Ectodermal cell (in vitro differentiated cells): ENCODE results near the gene SNRPB2.

ENCODE experiments used
- H3K27ac ChIP-seq: 2 replicates; pipeline ENCODE4 v1.7.0; 2013; ENCODE audit warnings: mild to moderate bottlenecking, low read depth, low read length; ENCODE audit not compliant: insufficient read depth, poor library complexity, severe bottlenecking
- H3K27me3 ChIP-seq: 2 replicates; pipeline ENCODE4 v1.7.0; 2013; ENCODE audit warnings: mild to moderate bottlenecking, low read length; ENCODE audit not compliant: insufficient read depth, control insufficient read depth, poor library complexity, severe bottlenecking
- H3K36me3 ChIP-seq: one replicate; pipeline ENCODE4 v1.7.0; 2013; ENCODE audit warnings: low read length; ENCODE audit not compliant: control insufficient read depth, insufficient read depth
- H3K4me1 ChIP-seq: one replicate; pipeline ENCODE4 v1.7.0; 2013; ENCODE audit warnings: low read length; ENCODE audit not compliant: control insufficient read depth, insufficient read depth
- H3K4me3 ChIP-seq: 2 replicates; pipeline ENCODE4 v1.7.0; 2013; ENCODE audit warnings: low read depth, low read length, control low read depth; ENCODE audit not compliant: insufficient read depth
- H3K9me3 ChIP-seq: 2 replicates; pipeline ENCODE4 v1.7.0; 2013; ENCODE audit warnings: mild to moderate bottlenecking, low read length, moderate library complexity; ENCODE audit not compliant: control insufficient read depth
- WGBS, 2 experiments: methylation state at CpG; one replicate each; pipeline ENCODE4 v1.1.7; 2013; ENCODE audit warnings: missing lambda C conversion rate in 2 of 2; 5-methylcytosine and 5-hydroxymethylcytosine counted together

Gene SNRPB2

DNA sequence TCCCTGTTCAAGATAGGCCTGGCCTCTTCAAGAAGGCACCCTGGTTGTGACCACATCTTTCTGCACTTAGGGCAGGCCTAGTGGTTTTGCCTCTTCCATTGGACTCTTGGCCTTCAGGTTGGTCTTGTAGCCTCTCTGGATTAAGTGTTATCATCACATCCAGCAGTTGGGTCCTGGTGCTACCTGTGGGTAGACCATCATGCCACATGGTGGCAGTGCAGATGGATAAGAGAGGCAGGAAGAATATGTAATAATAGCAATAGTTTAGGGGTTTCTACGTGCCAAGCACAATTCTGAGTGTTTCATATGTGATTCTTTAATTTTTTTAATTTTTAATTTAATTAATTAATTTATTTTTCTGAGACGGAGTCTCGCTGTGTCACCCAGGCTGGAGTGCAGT lies 28.5 kb upstream of the SNRPB2 start:
- Histone ChIP-seq H3K36me3 (no peaks in the 10 kb centered on the region), H3K4me3 (no peak overlapping the region), H3K27ac (no peak overlapping the region), H3K4me1 (no peaks in the 10 kb centered on the region), H3K9me3 (no peaks in the 10 kb centered on the region), H3K27me3 (no peaks in the 10 kb centered on the region)
- 74 to 95% methylated on average over 2 to 3 of the region's 3 CpGs for WGBS, 2 experiments

DNA sequence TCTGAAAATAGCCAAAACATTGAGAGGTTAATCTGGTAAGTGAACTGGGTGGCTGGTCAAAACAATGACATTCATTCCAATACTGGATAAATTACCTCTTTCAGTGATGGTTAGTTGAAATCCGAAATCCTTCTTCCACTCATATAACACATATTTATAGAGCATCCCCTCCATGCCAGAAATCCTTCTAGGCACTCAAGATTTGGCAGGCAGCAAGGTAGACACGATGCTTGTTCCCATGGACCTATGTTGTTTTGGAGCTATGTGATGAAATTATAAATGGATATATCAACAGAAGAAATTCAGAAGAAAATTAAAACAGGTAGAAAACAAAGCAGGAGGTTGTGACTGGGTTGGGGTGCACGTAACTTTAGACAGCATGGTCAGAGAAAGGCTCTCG lies 26.3 kb upstream of the SNRPB2 start:
- Histone ChIP-seq H3K27me3 (no peaks in the 10 kb centered on the region), H3K36me3 (no peaks in the 10 kb centered on the region), H3K9me3 (no peaks in the 10 kb centered on the region), H3K4me1 (no peaks in the 10 kb centered on the region), H3K4me3 (no peak overlapping the region), H3K27ac (no peak overlapping the region)
- WGBS, 2 experiments: 92 to 100% methylated on average over 4 of the region's 4 CpGs

DNA sequence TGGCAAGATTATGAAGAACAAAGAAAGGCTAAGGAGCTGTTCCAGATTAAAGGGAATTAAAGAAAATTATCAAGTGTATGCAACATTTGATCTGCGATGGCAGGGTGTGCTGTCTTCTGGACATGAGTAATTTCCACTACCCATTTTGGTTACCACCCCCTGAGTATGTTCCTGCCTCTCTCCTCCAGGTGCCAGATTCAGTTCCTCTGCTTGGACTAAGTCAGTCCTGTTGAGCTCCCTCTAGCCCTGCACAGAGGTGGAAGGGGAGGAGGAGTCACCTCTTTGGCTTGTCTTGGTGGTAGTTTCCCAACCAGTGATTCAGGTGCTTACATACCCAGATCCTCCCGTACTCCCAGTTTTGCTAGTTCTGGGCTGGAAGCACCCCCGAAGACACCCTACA lies 22.2 kb upstream of the SNRPB2 start:
- H3K4me3 ChIP-seq: no peak overlapping the region
- 95 to 97% methylated on average over 3 of the region's 3 CpGs for WGBS, 2 experiments
- H3K27me3 ChIP-seq: no peaks in the 10 kb centered on the region
- H3K4me1 ChIP-seq: no peaks in the 10 kb centered on the region
- no peaks in the 10 kb centered on the region for H3K36me3 ChIP-seq
- no peak overlapping the region for H3K27ac ChIP-seq
- H3K9me3 ChIP-seq: no peaks in the 10 kb centered on the region

DNA sequence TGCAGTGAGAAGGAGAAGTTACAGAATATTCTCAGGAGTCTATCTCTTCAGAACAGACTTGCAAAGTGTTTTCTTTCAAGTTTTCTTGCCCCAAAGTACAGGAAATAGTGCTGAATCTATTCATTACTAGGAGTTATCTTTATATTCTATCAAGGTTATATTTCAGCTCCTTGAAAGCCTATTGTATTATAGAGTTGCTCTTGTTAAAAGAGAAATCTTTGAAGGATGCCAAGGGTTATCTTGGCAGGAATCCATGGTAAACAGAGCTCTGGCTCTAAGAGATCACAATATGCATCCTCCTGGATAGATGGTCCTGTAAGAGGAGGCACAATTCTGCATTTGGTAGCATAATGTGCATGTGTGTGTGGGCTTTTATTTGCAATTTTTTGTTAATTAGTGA lies 21.2 kb upstream of the SNRPB2 start:
- no peaks in the 10 kb centered on the region for H3K4me1 ChIP-seq

DNA sequence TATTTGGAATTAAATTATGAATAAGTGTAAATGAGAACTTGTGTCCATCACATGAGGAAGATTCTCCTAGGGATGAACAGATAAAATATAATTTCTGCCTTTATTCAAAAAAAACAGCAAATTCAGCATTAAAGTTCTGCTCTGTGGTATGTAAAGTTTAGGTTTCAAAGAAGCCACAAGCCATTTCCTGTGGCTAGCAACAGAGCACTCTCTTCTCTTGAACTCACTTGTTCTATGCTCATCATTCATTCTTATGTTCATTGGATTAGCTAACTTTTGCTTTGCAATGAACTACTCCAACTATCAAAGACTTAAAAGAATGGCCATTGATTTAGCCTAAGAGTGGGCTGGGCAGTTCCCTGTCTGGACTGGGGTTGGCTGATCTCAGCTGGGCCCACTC lies 20.8 kb upstream of the SNRPB2 start:
- Histone ChIP-seq H3K4me1 (no peaks in the 10 kb centered on the region), H3K27ac (no peak overlapping the region), H3K9me3 (no peaks in the 10 kb centered on the region), H3K36me3 (no peaks in the 10 kb centered on the region), H3K4me3 (no peak overlapping the region), H3K27me3 (no peaks in the 10 kb centered on the region)

More for the DNA sequence above, 21.2 kb upstream of the SNRPB2 start:
- H3K27ac ChIP-seq: no peak overlapping the region
- no peaks in the 10 kb centered on the region for H3K9me3 ChIP-seq
- no peak overlapping the region for H3K4me3 ChIP-seq
- H3K36me3 ChIP-seq: no peaks in the 10 kb centered on the region
- no peaks in the 10 kb centered on the region for H3K27me3 ChIP-seq

DNA sequence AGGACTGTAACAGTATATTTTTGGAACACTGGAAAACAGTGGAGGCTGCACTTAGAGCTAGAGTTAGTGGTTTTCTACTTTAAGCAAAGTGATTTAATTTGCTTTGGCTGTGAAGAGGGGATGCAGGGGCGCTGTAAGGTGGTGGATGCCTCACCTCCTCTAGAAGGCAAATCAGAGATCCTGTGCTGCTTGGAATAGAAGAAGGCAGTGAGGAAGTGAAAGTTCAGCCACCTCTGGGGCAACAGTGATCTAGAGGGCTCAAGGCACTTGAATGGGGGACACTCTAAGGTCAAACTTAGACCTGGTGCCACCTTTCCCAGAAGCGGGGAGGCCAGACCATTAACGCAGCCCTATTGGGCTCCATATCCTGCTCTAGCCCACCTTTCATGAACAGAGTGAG lies 19.0 kb upstream of the SNRPB2 start:
- 95% methylated on average over 3 of the region's 3 CpGs for WGBS, 2 experiments
- no peak overlapping the region for H3K4me3 ChIP-seq
- H3K4me1 ChIP-seq: peaks cover 7% of the 10 kb centered on the region
- H3K27me3 ChIP-seq: no peaks in the 10 kb centered on the region
- H3K36me3 ChIP-seq: no peaks in the 10 kb centered on the region
- no peaks in the 10 kb centered on the region for H3K9me3 ChIP-seq
- no peak overlapping the region for H3K27ac ChIP-seq

DNA sequence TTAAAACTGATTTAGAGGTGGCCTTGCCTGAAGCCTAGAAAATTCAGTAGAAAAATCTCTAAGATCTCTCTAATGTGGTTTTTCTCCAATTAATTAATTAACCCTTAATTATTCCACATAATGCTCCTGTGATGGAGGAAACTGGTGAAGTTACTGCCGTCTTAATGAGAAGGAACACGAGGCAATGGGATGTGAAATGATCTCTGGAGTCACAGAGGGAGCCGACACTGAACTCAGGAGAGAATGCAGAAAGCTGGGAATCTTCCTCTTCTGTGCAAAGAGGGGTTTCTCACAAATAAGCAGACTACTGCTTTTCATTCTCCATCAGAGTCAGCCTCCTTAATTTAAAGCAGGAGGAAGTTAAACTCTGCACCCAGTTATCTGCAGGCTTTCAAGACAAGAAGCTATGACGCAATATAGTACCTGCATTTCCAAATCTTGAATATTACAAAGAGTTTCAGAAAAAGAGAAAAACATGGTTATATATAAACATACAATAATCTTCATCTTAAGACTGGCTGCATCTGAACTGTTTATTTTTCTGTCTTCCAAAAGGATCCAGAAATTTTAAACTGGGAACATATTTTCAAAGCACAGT lies 18.1 kb upstream of the SNRPB2 start:
- no peak overlapping the region for H3K4me3 ChIP-seq
- WGBS, 2 experiments: 88 to 92% methylated on average over 4 of the region's 4 CpGs
- H3K4me1 ChIP-seq: peaks cover 7% of the 10 kb centered on the region
- no peaks in the 10 kb centered on the region for H3K9me3 ChIP-seq
- H3K27ac ChIP-seq: no peak overlapping the region
- no peaks in the 10 kb centered on the region for H3K36me3 ChIP-seq
- H3K27me3 ChIP-seq: no peaks in the 10 kb centered on the region

DNA sequence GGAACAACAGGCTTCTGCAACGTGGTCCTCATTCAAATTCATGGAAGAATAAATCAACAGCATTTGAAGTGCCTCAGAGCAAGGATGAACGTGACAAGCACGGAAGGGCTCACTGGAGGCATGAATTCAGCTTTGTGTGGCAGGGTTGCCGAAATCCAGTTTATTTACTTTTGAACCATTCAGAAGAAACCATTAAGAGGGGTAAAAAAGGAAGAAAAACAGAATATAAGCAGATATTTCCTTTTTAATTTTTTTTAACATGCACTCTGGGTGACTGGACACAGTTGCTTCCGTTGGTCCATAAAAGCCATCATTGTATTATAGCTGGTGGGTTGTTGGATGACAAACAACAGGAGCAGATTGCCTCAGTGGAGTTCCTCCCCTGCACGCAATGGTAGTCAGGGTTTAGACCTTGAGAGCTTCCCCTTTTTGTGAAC lies 17.3 kb upstream of the SNRPB2 start:
- 85% methylated on average over 6 of the region's 6 CpGs for WGBS, 2 experiments
- Histone ChIP-seq H3K36me3 (no peaks in the 10 kb centered on the region), H3K27ac (no peak overlapping the region), H3K4me3 (no peak overlapping the region), H3K9me3 (no peaks in the 10 kb centered on the region), H3K4me1 (peaks cover 7% of the 10 kb centered on the region), H3K27me3 (no peaks in the 10 kb centered on the region)

DNA sequence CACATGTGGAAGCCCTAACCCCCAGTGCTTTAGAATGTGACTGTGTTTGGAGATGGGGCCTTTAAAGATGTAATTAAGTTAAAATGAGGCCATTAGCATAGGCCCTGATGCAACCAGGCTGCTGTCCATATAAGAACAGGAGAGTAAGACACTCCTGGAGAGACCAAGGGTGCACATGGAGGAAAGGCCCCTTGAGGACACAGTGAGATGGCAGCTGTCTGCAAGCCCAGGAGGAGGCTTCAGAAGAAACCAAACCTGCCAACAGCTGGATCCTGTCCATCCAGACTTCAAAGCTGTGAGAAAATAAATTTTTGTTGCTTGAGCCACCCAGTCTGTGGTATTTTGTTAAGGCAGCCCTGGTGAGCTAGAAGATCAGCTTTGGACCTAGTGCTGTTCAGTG lies 16.8 kb upstream of the SNRPB2 start:
- Histone ChIP-seq H3K9me3 (no peaks in the 10 kb centered on the region), H3K27me3 (no peaks in the 10 kb centered on the region), H3K36me3 (no peaks in the 10 kb centered on the region), H3K4me1 (peaks cover 7% of the 10 kb centered on the region), H3K4me3 (no peak overlapping the region), H3K27ac (no peak overlapping the region)

DNA sequence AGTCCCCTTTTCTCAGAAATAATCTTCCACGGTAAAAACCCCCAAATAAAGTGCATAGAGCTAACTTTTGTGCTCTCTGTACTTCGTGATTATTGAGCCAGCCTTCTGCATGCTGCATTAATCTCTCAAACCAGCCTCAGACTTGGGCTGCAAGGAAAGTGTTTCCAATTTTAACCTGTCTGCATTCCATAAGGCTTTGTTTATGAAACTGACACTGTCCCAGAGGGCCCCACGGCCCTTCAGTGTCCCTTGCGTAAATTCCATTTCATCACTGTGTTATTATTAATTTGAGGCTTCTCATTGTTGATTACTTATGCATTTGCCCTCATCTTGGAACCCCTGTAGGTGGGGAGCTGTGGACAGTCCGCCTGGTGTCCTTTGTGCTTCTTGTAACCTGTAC lies 15.6 kb upstream of the SNRPB2 start:
- H3K4me3 ChIP-seq: no peak overlapping the region
- H3K36me3 ChIP-seq: no peaks in the 10 kb centered on the region
- 95% methylated on average over 4 to 5 of the region's 5 CpGs for WGBS, 2 experiments
- H3K27ac ChIP-seq: no peak overlapping the region
- H3K9me3 ChIP-seq: no peaks in the 10 kb centered on the region
- H3K27me3 ChIP-seq: no peaks in the 10 kb centered on the region
- peaks cover 7% of the 10 kb centered on the region for H3K4me1 ChIP-seq

DNA sequence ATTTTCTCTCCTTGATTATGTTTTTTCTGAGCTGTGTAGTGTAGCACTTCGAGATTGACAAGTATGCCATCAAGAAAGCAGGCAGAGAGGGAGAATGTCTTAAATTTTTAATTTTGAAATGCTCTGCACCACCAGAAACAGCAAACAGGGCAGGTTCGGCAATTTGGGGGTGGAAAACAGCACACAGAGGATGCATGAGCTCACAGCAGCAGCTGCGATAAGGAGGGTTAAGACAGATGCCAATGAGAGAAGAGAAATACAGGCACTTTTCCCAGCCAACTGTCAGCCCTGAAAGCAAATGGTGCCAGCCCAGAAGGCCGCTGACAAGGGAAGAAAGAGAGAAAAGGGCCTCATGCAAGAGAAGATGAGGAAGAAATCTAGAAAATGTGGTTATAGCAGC lies 15.1 kb upstream of the SNRPB2 start:
- H3K27ac ChIP-seq: no peak overlapping the region
- no peak overlapping the region for H3K4me3 ChIP-seq
- H3K27me3 ChIP-seq: no peaks in the 10 kb centered on the region
- H3K36me3 ChIP-seq: no peaks in the 10 kb centered on the region
- H3K9me3 ChIP-seq: no peaks in the 10 kb centered on the region
- 83 to 86% methylated on average over 4 of the region's 4 CpGs for WGBS, 2 experiments
- peaks cover 7% of the 10 kb centered on the region for H3K4me1 ChIP-seq
